CD4-positive, alpha-beta T cell (primary cell): ENCODE measurements around the gene TENM4. TPM values are rescaled to one million over a fixed set of nuclear protein-coding genes. Genes with fewer than 3 reads are reported as not detected.

ENCODE experiments used
- ATAC-seq: fragments of 200-7000 bp; cut with Tn5 transposase; one replicate; pipeline ENCODE4 v1.10.0; 2022; ENCODE audit warnings: mild to moderate bottlenecking; ENCODE audit not compliant: poor library complexity
- CTCF ChIA-PET: fragments of 350-600 bp; sonication (Branson Sonifier 250); formaldehyde crosslinking; loops from one replicate; lab custom pipeline; 2021; ENCODE audit warnings: antibody characterized with exemption, inconsistent platforms; lab: Charles Lee
- POLR2A ChIA-PET: fragments of 350-600 bp; sonication (Branson Sonifier 250); formaldehyde crosslinking; loops from one replicate; lab custom pipeline; 2021; ENCODE audit warnings: antibody characterized with exemption, inconsistent platforms; lab: Charles Lee
- DNase-seq, 14 experiments: peaks; one replicate each; pipeline ENCODE4 v3.0.0-alpha.2; 2013 to 2020; ENCODE audit warnings: mixed read lengths in 2 of 14
- H3K27ac ChIP-seq, 2 donors: one replicate each; pipeline versions ENCODE4 v1.5.1 to v1.7.0; 2013; ENCODE audit warnings: low read length in 2 of 2, low read depth in 1 of 2, mild to moderate bottlenecking in 1 of 2
- H3K27me3 ChIP-seq, 2 experiments: 1 replicate in 1 of 2; 2 replicates in 1 of 2; pipeline versions ENCODE4 v1.6.1 to v1.7.0; 2013; ENCODE audit warnings: low read length in 2 of 2, control low read depth in 1 of 2, mild to moderate bottlenecking in 1 of 2, moderate library complexity in 1 of 2; ENCODE audit not compliant: insufficient read depth in 2 of 2, control insufficient read depth in 1 of 2
- H3K36me3 ChIP-seq: one replicate; pipeline ENCODE4 v1.6.1; 2013; ENCODE audit warnings: low read length, control low read depth; ENCODE audit not compliant: insufficient read depth
- H3K4me1 ChIP-seq: one replicate; pipeline ENCODE4 v1.6.1; 2013; ENCODE audit warnings: low read length, control low read depth; ENCODE audit not compliant: insufficient read depth
- H3K4me3 ChIP-seq: one replicate; pipeline ENCODE4 v1.5.1; 2013; ENCODE audit warnings: mild to moderate bottlenecking, low read length, moderate library complexity
- H3K9me3 ChIP-seq, 2 experiments: 1 replicate in 1 of 2; 2 replicates in 1 of 2; pipeline versions ENCODE4 v1.6.1 to v1.7.0; 2013; ENCODE audit warnings: low read length in 2 of 2, mild to moderate bottlenecking in 2 of 2, control low read depth in 1 of 2, moderate library complexity in 1 of 2; ENCODE audit not compliant: control insufficient read depth in 1 of 2, insufficient read depth in 1 of 2
- H3K27ac Mint-ChIP-seq: one replicate; pipeline ENCODE4 v1.8.0; 2020; ENCODE audit warnings: mixed read lengths
- H3K27me3 Mint-ChIP-seq: one replicate; pipeline ENCODE4 v1.8.0; 2021; ENCODE audit warnings: mixed read lengths
- H3K36me3 Mint-ChIP-seq: one replicate; pipeline ENCODE4 v1.8.0; 2021; ENCODE audit warnings: low read depth, mixed read lengths
- H3K4me1 Mint-ChIP-seq: one replicate; pipeline ENCODE4 v1.8.0; 2021; ENCODE audit warnings: low read depth, mixed read lengths
- H3K4me3 Mint-ChIP-seq: one replicate; pipeline ENCODE4 v1.8.0; 2020; ENCODE audit warnings: mild to moderate bottlenecking, mixed read lengths
- H3K9me3 Mint-ChIP-seq: one replicate; pipeline ENCODE4 v1.8.0; 2020; ENCODE audit warnings: mixed read lengths
- intact Hi-C, 2 experiments: fragments of 100-400 bp; cut with DNase I in 1 of 2; cut with micrococcal nuclease in 1 of 2; formaldehyde crosslinking; loops; one replicate each; pipeline versions ENCODE4 v1.15.1 to v1.9.0; 2023 to 2025; cut with DNase I, micrococcal nuclease
- total RNA-seq, 174 experiments: library from RNA in 2 of 174; stranded (reverse) in 2 of 174; gene quantifications; one replicate each; pipeline ENCODE4 v1.2.3 and lab custom pipeline; 2021 to 2026
- TF ChIP-seq, protein P1 (sequence below): fragments of 200-600 bp; IDR thresholded peaks from one replicate; pipeline ENCODE4 v1.8.0; 2022; ENCODE audit warnings: antibody characterized with exemption, mild to moderate bottlenecking

The TENM4 gene
- total RNA-seq, 2 experiments from 2014 or later: 0.22 to 0.31 TPM

- ATAC-seq (no peak), DNase-seq (no peak)
- no peaks in the 10 kb centered on the region for H3K36me3 Mint-ChIP-seq
- CTCF ChIA-PET: no interaction called here
- no peaks in the 10 kb centered on the region for H3K9me3 ChIP-seq
- no peaks in the 10 kb centered on the region for H3K36me3 ChIP-seq
- H3K27me3 Mint-ChIP-seq: peaks cover 4% of the 10 kb centered on the region
- H3K4me3 ChIP-seq: no peak overlapping the region
- H3K9me3 Mint-ChIP-seq: no peaks in the 10 kb centered on the region
- H3K27ac ChIP-seq: no peak overlapping the region
- H3K4me3 Mint-ChIP-seq: no peak overlapping the region
- H3K4me1 ChIP-seq: no peaks in the 10 kb centered on the region
- no peaks in the 10 kb centered on the region for H3K27me3 ChIP-seq
- TF ChIP-seq, protein P1, sequence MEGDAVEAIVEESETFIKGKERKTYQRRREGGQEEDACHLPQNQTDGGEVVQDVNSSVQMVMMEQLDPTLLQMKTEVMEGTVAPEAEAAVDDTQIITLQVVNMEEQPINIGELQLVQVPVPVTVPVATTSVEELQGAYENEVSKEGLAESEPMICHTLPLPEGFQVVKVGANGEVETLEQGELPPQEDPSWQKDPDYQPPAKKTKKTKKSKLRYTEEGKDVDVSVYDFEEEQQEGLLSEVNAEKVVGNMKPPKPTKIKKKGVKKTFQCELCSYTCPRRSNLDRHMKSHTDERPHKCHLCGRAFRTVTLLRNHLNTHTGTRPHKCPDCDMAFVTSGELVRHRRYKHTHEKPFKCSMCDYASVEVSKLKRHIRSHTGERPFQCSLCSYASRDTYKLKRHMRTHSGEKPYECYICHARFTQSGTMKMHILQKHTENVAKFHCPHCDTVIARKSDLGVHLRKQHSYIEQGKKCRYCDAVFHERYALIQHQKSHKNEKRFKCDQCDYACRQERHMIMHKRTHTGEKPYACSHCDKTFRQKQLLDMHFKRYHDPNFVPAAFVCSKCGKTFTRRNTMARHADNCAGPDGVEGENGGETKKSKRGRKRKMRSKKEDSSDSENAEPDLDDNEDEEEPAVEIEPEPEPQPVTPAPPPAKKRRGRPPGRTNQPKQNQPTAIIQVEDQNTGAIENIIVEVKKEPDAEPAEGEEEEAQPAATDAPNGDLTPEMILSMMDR: no peak
- no peak overlapping the region for H3K27ac Mint-ChIP-seq
- intact Hi-C loops: no loop called here
- H3K4me1 Mint-ChIP-seq: no peaks in the 10 kb centered on the region
- POLR2A ChIA-PET: no interaction called here
These were observed 235.0 kb downstream of the TENM4 start for GRCh38 chr11:79205786-79206185.

- DNase-seq (no peak), ATAC-seq (no peak)
- Mint-ChIP-seq H3K36me3 (no peaks in the 10 kb centered on the region), H3K27me3 (peaks cover 4% of the 10 kb centered on the region), H3K4me3 (no peak overlapping the region), H3K9me3 (no peaks in the 10 kb centered on the region), H3K4me1 (no peaks in the 10 kb centered on the region), H3K27ac (no peak overlapping the region)
- H3K4me1 ChIP-seq: no peaks in the 10 kb centered on the region
- no peak overlapping the region for H3K4me3 ChIP-seq
- intact Hi-C loops: no loop called here
- TF ChIP-seq, protein P1: no peak
- H3K27ac ChIP-seq: no peak overlapping the region
- no peaks in the 10 kb centered on the region for H3K36me3 ChIP-seq
- ChIA-PET CTCF (no interaction called here), POLR2A (no interaction called here)
- H3K9me3 ChIP-seq: no peaks in the 10 kb centered on the region
- no peaks in the 10 kb centered on the region for H3K27me3 ChIP-seq
These were observed 239.0 kb downstream of the TENM4 start for GRCh38 chr11:79201677-79202347.

DNA sequence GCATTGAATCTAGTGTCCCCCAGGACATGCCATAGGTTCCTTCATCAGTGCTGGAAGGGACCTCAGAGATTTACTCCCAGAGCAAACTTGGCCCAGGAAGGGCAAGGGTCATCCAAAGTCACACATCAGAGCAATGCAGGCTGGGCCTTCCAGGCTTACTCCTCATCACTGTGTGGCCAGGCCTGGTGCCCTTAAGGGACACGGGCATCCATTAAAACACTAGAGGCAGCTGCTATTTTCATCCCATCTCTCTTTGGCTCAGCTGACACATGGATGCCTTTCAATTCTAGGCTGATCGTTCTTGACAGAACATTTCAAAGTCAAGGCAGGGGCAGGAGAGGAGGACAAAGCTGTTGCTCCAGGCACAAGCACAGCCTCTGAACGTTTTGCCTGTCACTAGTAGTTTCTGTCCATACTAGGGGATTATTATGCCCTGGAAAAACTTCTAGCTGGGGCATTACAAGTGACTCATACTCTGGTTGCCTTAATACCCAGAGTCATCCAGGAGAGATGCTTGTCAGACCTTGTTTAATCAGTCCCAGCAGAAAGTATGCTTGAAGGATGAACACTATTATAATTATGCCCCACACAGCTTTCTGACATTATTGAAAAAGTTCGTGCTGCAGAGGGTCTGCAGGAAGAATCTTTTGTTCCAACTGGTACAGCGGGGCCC, 240.3 kb downstream of the TENM4 start:
- no peak overlapping the region for H3K4me3 Mint-ChIP-seq
- H3K4me1 ChIP-seq: no peaks in the 10 kb centered on the region
- POLR2A ChIA-PET: no interaction called here
- no peak for DNase-seq
- ATAC-seq: no peak
- TF ChIP-seq, protein P1: no peak
- H3K36me3 ChIP-seq: no peaks in the 10 kb centered on the region
- H3K27ac Mint-ChIP-seq: no peak overlapping the region
- no peak overlapping the region for H3K27ac ChIP-seq
- intact Hi-C loops: no loop called here
- no peaks in the 10 kb centered on the region for H3K4me1 Mint-ChIP-seq
- no peaks in the 10 kb centered on the region for H3K9me3 Mint-ChIP-seq
- peaks cover 0 to 3% of the 10 kb centered on the region in 2 experiments for H3K9me3 ChIP-seq
- CTCF ChIA-PET: no interaction called here
- H3K36me3 Mint-ChIP-seq: no peaks in the 10 kb centered on the region
- H3K27me3 Mint-ChIP-seq: peaks cover 4% of the 10 kb centered on the region
- no peaks in the 10 kb centered on the region for H3K27me3 ChIP-seq
- no peak overlapping the region for H3K4me3 ChIP-seq
